ENCODE results near the gene INSR.

INSR gene

GRCh38 chr19:7294558-7295212 lies 471 bp upstream of the INSR start:
- no peak for DNase-seq

GRCh38 chr19:7292950-7293761 lies 1.1 kb downstream of the INSR start:
- DNase-seq = no peak

DNA sequence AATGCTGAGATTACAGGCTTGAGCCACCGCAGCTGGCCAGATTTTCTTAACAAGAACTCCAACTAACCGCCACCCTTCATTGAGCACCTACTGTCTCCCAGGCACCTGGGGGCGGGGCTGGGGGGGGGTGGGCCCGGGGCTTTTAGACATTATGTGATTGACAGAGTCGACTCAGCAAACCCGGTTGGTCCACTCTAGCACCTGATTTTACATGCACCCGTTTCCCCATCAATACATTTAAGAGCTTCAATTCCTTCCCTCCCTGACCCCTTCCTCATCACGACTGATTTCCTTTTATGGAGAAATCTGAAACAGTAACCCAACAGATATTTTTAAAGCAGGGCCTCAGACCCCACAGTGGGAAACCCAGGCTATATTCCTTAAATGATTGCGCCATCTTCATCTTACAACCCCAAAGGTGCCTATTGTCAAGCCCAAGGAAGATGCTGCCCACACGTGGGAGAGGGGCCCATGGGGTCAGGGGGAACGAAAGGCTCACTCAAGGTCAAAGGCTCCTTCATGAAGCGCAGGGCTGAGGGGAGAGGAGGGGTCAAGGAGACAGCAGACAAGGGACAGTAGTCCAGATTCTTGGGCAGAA lies 1.8 kb downstream of the INSR start:
- no peak for DNase-seq

- no peak for DNase-seq
Measured at GRCh38 chr19:7288977-7289376, 5.2 kb downstream of the INSR start.

- no peak for DNase-seq
Measured at GRCh38 chr19:7288131-7288530, 6.1 kb downstream of the INSR start.

DNA sequence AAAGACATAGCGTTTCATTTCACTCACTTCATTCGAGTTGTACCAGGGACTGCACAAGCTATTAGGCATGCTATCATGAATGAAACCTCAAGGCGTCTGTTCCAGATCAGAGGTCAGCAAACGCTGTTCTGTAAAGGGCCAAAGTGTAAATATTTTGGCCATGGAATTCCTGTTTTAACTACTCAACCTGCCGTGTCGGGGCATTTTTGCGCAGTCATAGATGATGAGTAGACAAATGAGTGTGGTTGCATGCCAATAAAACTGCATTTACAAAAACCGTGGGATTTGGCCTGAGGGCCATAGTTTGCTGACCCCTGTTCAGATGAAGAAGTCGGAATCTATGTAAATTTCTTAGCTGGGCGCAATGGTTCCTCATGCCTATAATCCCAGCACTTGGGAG lies 6.5 kb downstream of the INSR start:
- DNase-seq = no peak

- DNase-seq = no peak
Measured at GRCh38 chr19:7280940-7281666, 13.1 kb downstream of the INSR start.

DNA sequence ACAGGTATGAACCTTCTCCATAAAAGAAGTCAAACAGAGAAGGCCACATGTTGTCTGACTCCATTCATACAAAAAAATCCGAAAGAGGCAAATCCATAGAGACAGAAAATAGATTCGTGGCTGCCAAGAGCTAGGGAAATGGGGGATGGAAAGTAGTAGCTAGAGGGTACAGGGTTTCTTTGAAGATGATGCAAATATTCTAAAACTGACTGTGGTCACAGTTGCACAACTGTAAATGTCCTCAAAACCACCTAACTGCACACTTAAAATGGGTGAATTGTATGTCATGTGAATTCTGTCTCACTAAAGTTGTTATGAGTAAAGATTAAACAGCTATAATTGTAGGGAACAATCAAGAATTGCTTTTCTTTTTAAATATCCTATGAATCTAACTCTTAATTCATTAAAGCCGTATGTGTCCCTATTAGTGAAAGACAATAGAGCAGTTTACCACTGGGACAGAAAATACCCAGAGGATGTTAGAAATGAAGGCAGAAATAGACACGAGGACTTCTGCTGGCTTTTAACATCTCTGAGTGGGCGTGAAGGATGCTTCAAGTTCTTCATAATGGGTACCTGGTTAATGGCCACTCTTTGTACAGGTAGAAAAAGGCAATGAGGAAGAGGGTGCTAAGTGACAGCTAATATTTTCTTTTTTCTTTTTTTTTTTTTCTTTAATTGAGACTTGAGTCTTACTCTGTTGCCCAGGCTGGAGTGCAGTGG lies 21.2 kb downstream of the INSR start:
- DNase-seq = no peak

DNA sequence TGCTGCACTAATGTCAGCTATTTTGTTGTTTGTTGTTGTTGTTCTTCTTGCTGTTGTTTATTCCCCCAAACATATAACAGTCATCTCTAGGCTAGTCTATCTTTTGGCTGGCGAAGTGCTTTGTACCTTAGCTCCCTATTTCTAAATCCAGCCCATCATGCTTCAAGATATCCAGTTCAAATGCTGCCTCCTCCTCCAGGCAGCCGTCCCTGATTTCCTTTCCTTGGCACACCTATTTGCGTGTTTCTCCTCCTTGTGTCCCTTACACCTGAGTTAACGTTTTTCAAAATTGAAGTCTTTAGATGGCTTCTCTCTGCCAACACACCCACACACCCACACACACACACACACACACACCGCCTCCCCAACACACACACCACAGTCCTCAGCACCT lies 25.5 kb downstream of the INSR start:
- no peak for DNase-seq

DNA sequence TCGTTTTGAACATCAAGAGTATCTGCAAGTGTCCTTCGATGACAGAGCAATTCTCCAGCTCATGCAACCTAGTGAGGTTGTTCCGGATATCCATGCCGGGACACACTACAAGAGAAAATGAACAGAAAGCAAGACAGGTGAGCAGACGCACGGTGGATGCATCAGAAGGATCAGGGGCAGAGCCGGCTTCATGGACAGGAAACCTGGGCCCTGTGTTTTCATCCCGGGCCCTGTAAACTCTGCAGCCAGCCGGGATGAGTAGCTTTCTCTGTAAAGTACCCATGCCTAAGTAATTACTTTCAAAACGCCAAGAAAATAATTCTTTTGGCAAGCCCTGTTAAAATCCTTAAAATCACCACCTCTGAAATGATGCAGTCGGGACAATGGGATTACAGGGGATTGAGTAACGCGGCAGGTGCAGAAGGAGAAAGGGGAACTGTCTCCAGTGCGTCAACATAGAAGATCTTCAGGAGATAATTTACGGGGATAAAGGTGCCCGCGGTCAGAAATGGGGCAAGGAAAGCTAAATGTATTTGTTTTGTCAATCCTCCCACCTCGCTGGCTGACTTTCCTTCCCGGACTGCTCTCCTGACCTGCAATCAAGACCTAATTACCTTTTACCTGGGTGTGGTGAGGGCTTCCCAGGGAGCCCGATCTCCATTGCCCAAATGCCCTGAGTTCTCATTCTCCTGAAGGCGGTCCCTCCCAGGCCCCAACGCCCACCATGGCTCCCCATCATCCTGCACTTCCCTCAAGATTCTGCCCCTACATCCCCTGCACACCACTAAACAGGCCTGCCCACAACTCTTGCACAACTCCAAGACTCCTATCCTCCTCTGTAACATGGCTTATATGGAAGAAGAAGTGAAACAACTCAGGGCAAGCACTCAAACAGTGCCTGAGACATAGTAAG lies 26.2 kb downstream of the INSR start:
- no peak for DNase-seq

DNA sequence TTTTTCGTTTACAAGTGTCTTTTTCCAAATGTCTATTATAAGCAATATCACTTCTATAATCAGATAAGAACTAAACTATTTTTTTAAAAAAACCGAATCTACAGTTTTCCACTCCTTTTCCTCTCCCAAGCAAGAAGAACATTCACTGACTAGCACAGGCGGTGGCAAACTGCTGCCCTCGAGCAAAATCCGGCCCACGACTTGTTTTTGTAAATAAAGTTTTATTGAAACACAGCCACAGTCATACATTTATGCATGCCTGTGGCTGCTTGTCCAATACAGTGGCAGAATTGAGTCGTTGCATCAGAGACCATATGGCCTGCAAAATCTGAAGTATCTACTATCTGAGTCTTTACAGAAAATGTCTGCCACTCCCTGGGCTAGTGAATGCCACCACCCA lies 27.4 kb downstream of the INSR start:
- DNase-seq = no peak

GRCh38 chr19:7265963-7266362 lies 28.3 kb downstream of the INSR start:
- DNase-seq = no peak

DNA sequence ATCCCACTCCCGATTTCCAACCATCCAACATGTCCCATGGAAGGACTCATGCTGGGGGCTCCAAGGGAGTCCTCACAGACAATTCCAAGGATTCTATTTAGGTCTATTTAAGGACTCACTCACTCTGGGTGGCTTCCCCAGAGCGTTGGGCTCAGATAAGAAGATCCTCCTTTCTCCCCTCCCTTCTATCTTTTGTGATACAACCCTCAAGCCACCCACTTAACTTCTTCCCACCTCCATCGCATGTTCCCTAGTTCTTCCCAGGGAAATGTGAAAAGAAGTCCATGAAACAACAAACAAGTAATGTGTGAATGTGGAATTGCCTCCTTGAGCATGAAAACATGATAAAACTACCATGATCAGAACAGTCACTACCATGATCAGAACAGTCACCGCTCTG lies 29.4 kb downstream of the INSR start:
- no peak for DNase-seq

DNA sequence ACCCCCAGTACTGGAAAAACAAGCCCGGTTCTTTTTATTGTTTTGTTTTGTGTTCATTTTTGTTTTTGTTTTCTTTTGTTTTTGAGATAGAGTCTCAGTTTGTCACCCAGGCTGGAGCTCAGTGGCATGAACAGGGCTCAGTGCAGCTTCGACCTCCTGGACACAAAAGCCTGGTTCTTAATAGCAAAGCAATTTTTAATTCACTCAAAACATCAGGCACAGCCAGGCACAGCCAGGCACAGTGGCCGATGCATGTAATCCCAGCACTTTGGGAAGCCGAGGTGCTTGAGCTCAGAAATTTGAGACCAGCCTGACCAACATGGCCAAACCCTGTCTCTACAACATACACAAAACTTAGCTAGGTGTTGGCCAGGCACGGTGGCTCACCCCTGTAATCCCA lies 30.7 kb downstream of the INSR start:
- no peak for DNase-seq

- no peak for DNase-seq
Measured at GRCh38 chr19:7263066-7263465, 31.1 kb downstream of the INSR start.

GRCh38 chr19:7262470-7262869 lies 31.7 kb downstream of the INSR start:
- DNase-seq = no peak

DNA sequence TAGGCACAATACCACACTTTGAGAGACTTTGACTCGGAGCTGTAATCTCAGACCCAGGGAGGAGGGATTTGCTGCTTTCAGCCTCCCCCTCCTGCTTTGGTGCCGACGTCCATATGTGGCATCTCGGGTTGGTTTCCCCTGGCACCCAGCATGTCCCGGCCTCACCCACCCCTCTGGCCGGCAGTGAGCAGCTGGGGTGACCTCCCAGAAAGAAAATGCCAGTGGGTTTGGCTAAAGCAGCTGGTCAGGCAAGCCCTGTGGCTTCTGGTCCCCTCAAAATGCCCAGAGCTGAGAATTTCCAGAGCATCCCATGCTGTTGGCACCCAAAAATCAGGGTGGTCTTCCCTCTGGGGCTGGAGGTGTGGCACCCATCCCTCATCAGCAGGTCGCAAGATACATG lies 34.1 kb downstream of the INSR start:
- no peak for DNase-seq

DNA sequence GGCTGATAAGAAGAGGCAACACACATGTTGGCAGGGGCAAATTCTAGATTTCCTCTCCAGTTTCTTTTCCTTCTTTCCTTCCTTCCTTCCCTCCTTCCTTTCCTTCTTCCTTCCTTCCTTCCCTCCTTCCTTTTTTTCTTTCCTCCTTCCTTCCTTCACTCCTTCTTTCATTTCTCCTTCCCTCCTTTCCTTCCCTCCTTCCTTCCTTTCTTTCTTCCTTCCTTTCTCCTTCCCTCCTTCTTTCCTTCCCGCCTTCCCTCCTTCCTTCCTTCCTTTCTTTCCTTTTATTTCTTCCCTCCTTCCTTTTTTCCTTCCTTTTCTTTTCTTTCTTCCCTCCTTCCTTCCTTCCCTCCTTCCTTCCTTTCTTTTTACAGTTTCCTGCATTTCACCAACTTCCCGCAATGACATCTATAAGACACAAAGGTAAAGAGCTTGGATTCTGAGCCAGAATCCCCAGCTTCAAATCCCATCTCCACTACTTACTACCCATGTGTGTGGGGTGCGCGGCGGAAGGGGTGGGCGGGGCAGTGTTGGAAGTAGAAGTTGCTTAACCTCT lies 35.3 kb downstream of the INSR start:
- no peak for DNase-seq

DNA sequence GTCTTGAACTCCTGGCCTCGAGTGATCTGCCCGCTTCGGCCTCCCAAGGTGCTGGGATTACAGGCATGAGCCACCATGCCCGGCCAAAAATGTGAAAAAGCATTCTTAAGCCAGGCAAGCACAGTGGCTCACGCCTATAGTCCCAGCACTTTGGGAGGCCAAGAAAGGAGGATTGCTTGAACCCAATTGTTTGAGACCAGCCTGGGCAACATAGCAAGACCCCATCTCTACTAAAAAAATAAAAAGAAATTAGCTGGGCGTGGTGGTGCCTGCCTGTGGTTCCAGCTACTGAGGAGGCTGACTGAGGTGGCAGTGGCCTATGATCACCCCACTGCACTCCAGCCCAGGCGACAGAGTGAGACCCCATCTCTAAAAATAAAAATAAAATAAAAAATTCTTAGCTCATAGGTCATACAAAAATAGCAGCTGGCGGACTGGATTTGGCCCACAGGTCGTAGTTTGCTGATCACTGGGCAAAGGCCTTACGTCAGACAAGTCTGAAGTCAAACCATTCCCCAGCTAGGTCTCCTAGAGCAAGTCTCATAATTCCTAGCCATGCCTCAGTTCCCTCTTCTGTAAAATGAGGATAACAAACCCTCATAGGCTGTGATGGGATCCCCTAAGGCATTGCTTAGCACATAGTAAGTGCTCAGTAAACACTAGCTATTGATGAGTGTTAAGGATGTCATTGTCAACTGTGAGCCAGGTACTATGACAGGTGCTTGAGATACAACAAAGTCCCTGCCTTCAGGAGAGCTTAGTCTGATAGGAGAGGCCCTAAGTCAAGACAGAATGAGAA lies 36.0 kb downstream of the INSR start:
- no peak for DNase-seq
